Measurements from ENCODE around the gene ZNF12.

DNA sequence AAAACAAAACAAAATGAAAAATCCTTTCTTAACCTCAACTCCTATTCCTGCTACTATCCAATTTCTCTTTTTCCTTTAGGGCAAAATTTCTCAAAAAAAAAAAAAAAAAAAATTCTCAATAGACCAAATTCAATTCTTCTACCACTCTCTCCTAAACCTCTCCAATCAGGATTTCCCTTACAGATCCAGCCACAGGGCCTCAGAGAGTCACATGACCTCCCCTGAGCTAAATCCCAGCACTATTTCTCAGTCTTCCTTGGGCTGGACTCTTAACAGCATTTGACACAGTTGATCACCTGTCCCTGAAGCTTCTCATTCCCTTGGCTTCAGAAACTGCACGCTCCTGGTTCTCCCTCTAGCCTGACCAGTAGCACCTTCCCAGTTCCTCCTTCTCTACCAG lies 4.9 kb downstream of the ZNF12 start:
- TF ChIP-seq EZH2 (IDR thresholded peaks at IDR 0.05) (no peak), POLR2AphosphoS5 (IDR thresholded peaks at IDR 0.05; ENCODE audit: borderline replicate concordance, low read depth, low read length) (no peak), FOXP2 (optimal IDR thresholded peaks at IDR 0.05; ENCODE audit: control extremely low read depth, extremely low read length, insufficient read depth) (no peak)
